Endothelial cell of umbilical vein (primary cell): Measurements from ENCODE around the gene APRT. TPM values are rescaled to one million over a fixed set of nuclear protein-coding genes. Genes with fewer than 3 reads are reported as not detected.

ENCODE experiments used
- BruUV-seq: library from RNA; stranded (reverse); fragments of 400-500 nt; replicated peaks from 2 replicates; lab custom pipeline; 2021; lab: Mats Ljungman, UMichigan
- CTCF ChIA-PET: fragments of 300-600, 350-600 bp; sonication (Branson Sonifier 250); formaldehyde crosslinking; loops from one replicate; lab custom pipeline; 2021; ENCODE audit warnings: antibody characterized with exemption, inconsistent platforms; lab: Charles Lee
- POLR2A ChIA-PET: fragments of 300-600, 350-600 bp; sonication (Branson Sonifier 250); formaldehyde crosslinking; loops from one replicate; lab custom pipeline; 2021; ENCODE audit warnings: antibody characterized with exemption, inconsistent platforms; lab: Charles Lee
- DNase-seq: peaks from one replicate; pipeline ENCODE4 v3.0.0-alpha.2; 2011; ENCODE audit warnings: low read depth, low spot score
- FAIRE-seq: peaks from 2 replicates; lab custom pipeline; 2011; peaks lifted over from hg19 to GRCh38; lab: Jason Lieb, UNC
- H2AFZ ChIP-seq: 2 replicates; pipeline ENCODE4 v1.6.0; 2012; ENCODE audit warnings: low read depth, low read length, control low read depth, inconsistent platforms
- H3K27ac ChIP-seq: 2 replicates; pipeline ENCODE4 v1.5.1; 2011; ENCODE audit warnings: low read depth, mild to moderate bottlenecking, control low read depth, low read length, moderate library complexity; ENCODE audit not compliant: insufficient read depth
- H3K27me3 ChIP-seq, 2 experiments: 2 replicates each; pipeline versions ENCODE4 v1.6.0 to v1.6.1; 2011; ENCODE audit warnings: low read length in 2 of 2, mixed read lengths in 1 of 2; ENCODE audit not compliant: control insufficient read depth in 2 of 2, insufficient read depth in 2 of 2
- H3K36me3 ChIP-seq, 2 experiments: 2 replicates in 1 of 2; 3 replicates in 1 of 2; pipeline ENCODE4 v1.5.1; 2011; ENCODE audit warnings: low read length in 2 of 2, mild to moderate bottlenecking in 1 of 2, moderate library complexity in 1 of 2; ENCODE audit not compliant: control insufficient read depth in 2 of 2, insufficient read depth in 2 of 2; ENCODE audit errors: extremely low read depth in 1 of 2
- H3K4me1 ChIP-seq: 3 replicates; pipeline ENCODE4 v1.5.1; 2011; ENCODE audit warnings: mild to moderate bottlenecking, low read length; ENCODE audit not compliant: control insufficient read depth, insufficient read depth; ENCODE audit errors: extremely low read depth
- H3K4me2 ChIP-seq: 2 replicates; pipeline ENCODE4 v1.6.1; 2011; ENCODE audit warnings: low read length, control low read depth, mixed read lengths; ENCODE audit not compliant: insufficient read depth
- H3K4me3 ChIP-seq, 3 experiments: fragments of 200-600 bp in 1 of 3; sonication (generic), shearing (Covaris generic) in 1 of 3; replicated peaks in 1 of 3; 2 replicates each; pipeline ENCODE4 v1.5.1; 2011 to 2016; ENCODE audit warnings: control low read depth in 3 of 3, low read length in 3 of 3, mild to moderate bottlenecking in 2 of 3, inconsistent platforms in 1 of 3, low read depth in 1 of 3, moderate library complexity in 1 of 3; ENCODE audit not compliant: insufficient read depth in 1 of 3
- H3K79me2 ChIP-seq: 2 replicates; pipeline ENCODE4 v1.6.0; 2012; ENCODE audit warnings: low read length, inconsistent platforms; ENCODE audit not compliant: control insufficient read depth, insufficient read depth
- H3K9ac ChIP-seq: replicated peaks from 2 replicates; pipeline ENCODE3; 2011; ENCODE audit warnings: low read length, control low read depth; ENCODE audit not compliant: insufficient read depth; ENCODE audit errors: extremely low read depth
- H3K9me1 ChIP-seq: replicated peaks from 3 replicates; pipeline ENCODE4 v1.6.0; 2011; ENCODE audit warnings: mild to moderate bottlenecking, low read length; ENCODE audit not compliant: control insufficient read depth, insufficient read depth; ENCODE audit errors: extremely low read depth
- H3K9me3 ChIP-seq: replicated peaks from 2 replicates; pipeline ENCODE4 v1.5.1; 2012; ENCODE audit warnings: low read length, inconsistent platforms; ENCODE audit not compliant: control insufficient read depth, insufficient read depth
- H4K20me1 ChIP-seq: replicated peaks from 2 replicates; pipeline ENCODE3; 2011; ENCODE audit warnings: mild to moderate bottlenecking, low read length; ENCODE audit not compliant: control insufficient read depth, insufficient read depth; ENCODE audit errors: extremely low read depth
- EZH2 ChIP-seq: IDR thresholded peaks from 2 replicates; pipeline ENCODE4 v1.6.1; 2012; ENCODE audit warnings: borderline replicate concordance, low read depth, mild to moderate bottlenecking, moderate library complexity, low read length, inconsistent platforms; ENCODE audit not compliant: severe bottlenecking
- FOS ChIP-seq: IDR thresholded peaks from 2 replicates; pipeline ENCODE4 v1.6.1; 2011; ENCODE audit warnings: mild to moderate bottlenecking, low read length, moderate library complexity, borderline replicate concordance; ENCODE audit not compliant: insufficient read depth
- GATA2 ChIP-seq: IDR thresholded peaks from 2 replicates; pipeline ENCODE4 v1.7.0; 2011; ENCODE audit warnings: low read depth, mild to moderate bottlenecking, moderate library complexity, mixed read lengths, low read length; ENCODE audit not compliant: insufficient read length, insufficient read depth
- JUN ChIP-seq: IDR thresholded peaks from 2 replicates; pipeline ENCODE4 v1.6.1; 2011; ENCODE audit warnings: borderline replicate concordance, low read depth; ENCODE audit not compliant: insufficient read length, insufficient read depth
- MYC ChIP-seq: IDR thresholded peaks from one replicate; pipeline ENCODE4 v1.6.1; 2011; ENCODE audit warnings: mild to moderate bottlenecking, low read depth, low read length
- POLR2A ChIP-seq: IDR thresholded peaks from 2 replicates; pipeline ENCODE4 v1.6.1; 2012; ENCODE audit warnings: low read depth, mild to moderate bottlenecking, control low read depth, low read length
- POLR2AphosphoS5 ChIP-seq: IDR thresholded peaks from 2 replicates; pipeline ENCODE4 v1.6.1; 2012; ENCODE audit warnings: low read depth, mild to moderate bottlenecking, control low read depth, low read length, moderate library complexity; ENCODE audit not compliant: insufficient read depth
- dilution Hi-C: fragments of 300-500 bp; cut with MboI; formaldehyde crosslinking; loops from one replicate; pipeline ENCODE4 v1.15.0; 2019; ENCODE audit warnings: low sequenced_read_pairs; ENCODE audit not compliant: extremely low pct_ligation_motif_present
- intact Hi-C: fragments of 100-400 bp; cut with micrococcal nuclease; formaldehyde crosslinking; loops from one replicate; pipeline ENCODE4 v1.10.0; 2022
- polyA plus RNA-seq, 4 experiments: library from polyadenylated mRNA; depleted of rRNA in 3 of 4; stranded (reverse) in 3 of 4; unstranded in 1 of 4; fragments of >200 nt; gene quantifications; 2 replicates each; pipeline versions ENCODE4 v1.2.1 to v1.2.3, GENCODE V29; 2011 to 2012; ENCODE audit warnings: missing spikeins in 1 of 4
- total RNA-seq: library from RNA; stranded (reverse); gene quantifications from 2 replicates; pipeline ENCODE4 v1.2.3, GENCODE V29; 2021
- TF ChIP-seq, protein P1 (sequence below), 2 donors: IDR thresholded peaks; 1 replicate in 1 of 2; 2 replicates in 1 of 2; pipeline ENCODE4 v1.5.1; 2011; ENCODE audit warnings: low read length in 2 of 2, mild to moderate bottlenecking in 2 of 2, moderate library complexity in 2 of 2, control low read depth in 1 of 2, inconsistent platforms in 1 of 2, low read depth in 1 of 2; ENCODE audit not compliant: insufficient read depth in 1 of 2; ENCODE audit errors: extremely low read depth in 1 of 2
- TF ChIP-seq, protein P2 (sequence below): IDR thresholded peaks from 2 replicates; pipeline ENCODE4 v1.6.1; 2011; ENCODE audit not compliant: insufficient read depth, insufficient read length

Gene APRT
- total and polyA plus RNA-seq, 2 donors (not counting 3 experiments of a cell fraction or from before 2014, with no cell fraction given) = 143 to 152 TPM

DNA sequence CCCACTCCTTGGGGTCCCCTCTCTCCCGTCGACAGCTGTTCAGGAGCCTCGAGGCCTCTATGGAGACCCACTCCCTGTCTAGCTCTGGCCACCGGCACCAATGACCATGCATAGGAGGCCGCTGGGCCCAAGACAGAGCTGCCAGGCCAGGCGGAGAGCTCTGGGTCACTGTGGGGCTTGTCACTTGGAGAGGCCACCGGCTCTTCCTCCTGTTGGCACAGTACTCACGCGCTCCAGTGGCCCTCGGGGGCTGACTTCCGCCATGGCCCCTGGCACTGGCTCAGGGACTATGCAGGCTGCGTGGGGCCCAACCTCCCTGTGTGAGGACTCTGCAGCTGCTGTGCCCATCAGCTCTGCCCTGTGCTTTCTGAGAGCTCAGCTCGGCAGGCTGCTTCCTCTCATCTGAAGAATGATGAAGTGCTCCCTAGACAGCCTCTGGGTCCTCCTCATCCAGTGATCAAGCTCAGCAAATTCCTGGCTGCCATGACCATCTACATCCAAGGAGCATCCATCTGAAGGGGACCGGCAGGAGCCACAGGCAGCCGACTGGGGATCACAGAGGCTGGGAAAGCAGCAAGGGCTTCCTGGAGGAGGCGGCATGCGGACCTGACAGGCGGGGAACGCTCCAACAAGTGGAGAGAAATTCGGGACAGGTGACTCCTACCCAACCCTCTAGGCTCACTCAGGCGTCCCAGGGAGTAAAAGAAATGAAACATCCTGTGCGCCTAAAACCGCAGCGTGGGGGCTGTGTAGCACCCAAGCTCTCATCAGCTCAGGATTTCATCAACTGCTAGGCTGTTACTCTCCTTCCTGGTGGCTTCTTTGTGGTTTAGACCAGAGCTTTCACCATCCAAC lies 28.2 kb upstream of the APRT start:
- dilution Hi-C loops = no loop called here
- Histone ChIP-seq H3K27ac (no peak overlapping the region), H4K20me1 (no peaks in the 10 kb centered on the region), H3K9ac (no peak overlapping the region), H3K4me2 (no peak overlapping the region), H3K4me3 (no peak overlapping the region), H3K9me1 (no peaks in the 10 kb centered on the region), H3K79me2 (no peaks in the 10 kb centered on the region), H3K27me3 (no peaks in the 10 kb centered on the region), H3K9me3 (no peaks in the 10 kb centered on the region), H2AFZ (no peak overlapping the region), H3K36me3 (peaks cover 0 to 12% of the 10 kb centered on the region in 2 experiments), H3K4me1 (no peaks in the 10 kb centered on the region)
- ChIA-PET CTCF (interaction anchor here (0.9 to 1.3 kb wide), 2 partner anchors 9 to 17 kb away, joined by 3 read pairs; partner anchors contain the start of gene TRAPPC2L), POLR2A (no interaction called here)
- FAIRE-seq (no peak), DNase-seq (no peak)
- BruUV-seq = no TSS peak
- TF ChIP-seq FOS = no peak
- no peak for TF ChIP-seq GATA2
- TF ChIP-seq, protein P1, sequence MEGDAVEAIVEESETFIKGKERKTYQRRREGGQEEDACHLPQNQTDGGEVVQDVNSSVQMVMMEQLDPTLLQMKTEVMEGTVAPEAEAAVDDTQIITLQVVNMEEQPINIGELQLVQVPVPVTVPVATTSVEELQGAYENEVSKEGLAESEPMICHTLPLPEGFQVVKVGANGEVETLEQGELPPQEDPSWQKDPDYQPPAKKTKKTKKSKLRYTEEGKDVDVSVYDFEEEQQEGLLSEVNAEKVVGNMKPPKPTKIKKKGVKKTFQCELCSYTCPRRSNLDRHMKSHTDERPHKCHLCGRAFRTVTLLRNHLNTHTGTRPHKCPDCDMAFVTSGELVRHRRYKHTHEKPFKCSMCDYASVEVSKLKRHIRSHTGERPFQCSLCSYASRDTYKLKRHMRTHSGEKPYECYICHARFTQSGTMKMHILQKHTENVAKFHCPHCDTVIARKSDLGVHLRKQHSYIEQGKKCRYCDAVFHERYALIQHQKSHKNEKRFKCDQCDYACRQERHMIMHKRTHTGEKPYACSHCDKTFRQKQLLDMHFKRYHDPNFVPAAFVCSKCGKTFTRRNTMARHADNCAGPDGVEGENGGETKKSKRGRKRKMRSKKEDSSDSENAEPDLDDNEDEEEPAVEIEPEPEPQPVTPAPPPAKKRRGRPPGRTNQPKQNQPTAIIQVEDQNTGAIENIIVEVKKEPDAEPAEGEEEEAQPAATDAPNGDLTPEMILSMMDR (IDR thresholded peaks at IDR 0.05; ENCODE audit: extremely low read depth in 1 of 2, insufficient read depth in 1 of 2, low read depth in 1 of 2, low read length in 2 of 2) = no peak
- TF ChIP-seq POLR2AphosphoS5 = no peak
- TF ChIP-seq EZH2 = no peak
- TF ChIP-seq POLR2A = no peak
- no peak for TF ChIP-seq MYC
- no peak for TF ChIP-seq JUN
- TF ChIP-seq, protein P2, sequence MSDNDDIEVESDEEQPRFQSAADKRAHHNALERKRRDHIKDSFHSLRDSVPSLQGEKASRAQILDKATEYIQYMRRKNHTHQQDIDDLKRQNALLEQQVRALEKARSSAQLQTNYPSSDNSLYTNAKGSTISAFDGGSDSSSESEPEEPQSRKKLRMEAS = no peak
- intact Hi-C loops = no loop called here
